GM21390 (cell line): ENCODE data around the gene NCKIPSD.

Experiments
- ATAC-seq: cut with Tn5 transposase; IDR thresholded peaks from one replicate; pipeline ENCODE4 v1.9.1; 2021; ENCODE audit not compliant: unreplicated experiment

NCKIPSD gene

GRCh38 chr3:48651771-48652170, 33.9 kb downstream of the NCKIPSD start:
- ATAC-seq: no peak

GRCh38 chr3:48650723-48651122, 35.0 kb downstream of the NCKIPSD start:
- ATAC-seq: no peak

- no peak for ATAC-seq
These were observed 37.4 kb downstream of the NCKIPSD start for GRCh38 chr3:48648188-48648850.

- no peak for ATAC-seq
These were observed 38.0 kb downstream of the NCKIPSD start for GRCh38 chr3:48647714-48648113.

GRCh38 chr3:48644898-48645760, 40.6 kb downstream of the NCKIPSD start:
- no peak for ATAC-seq

- ATAC-seq: no peak
These were observed 43.1 kb downstream of the NCKIPSD start for GRCh38 chr3:48642605-48643004.

- ATAC-seq: no peak
These were observed 44.3 kb downstream of the NCKIPSD start for GRCh38 chr3:48641396-48641795.

GRCh38 chr3:48639944-48640606, 45.6 kb downstream of the NCKIPSD start:
- no peak for ATAC-seq

- ATAC-seq: no peak
These were observed 48.4 kb downstream of the NCKIPSD start for GRCh38 chr3:48637305-48637704.

- no peak for ATAC-seq
These were observed 49.5 kb downstream of the NCKIPSD start for GRCh38 chr3:48636149-48636655.

GRCh38 chr3:48635222-48636021, 50.3 kb downstream of the NCKIPSD start, which contains the start of gene SLC26A6:
Gene SLC26A6, minus strand, starts transcription at chr3:48635461. Its CDS starts 68 bp downstream, at chr3:48635393.
- ATAC-seq: peak; percentile 85

GRCh38 chr3:48634661-48635221, 51.0 kb downstream of the NCKIPSD start:
- ATAC-seq: peak; percentile 15

- ATAC-seq: no peak
These were observed 52.0 kb downstream of the NCKIPSD start for GRCh38 chr3:48633743-48634142.

GRCh38 chr3:48633256-48633655, 52.5 kb downstream of the NCKIPSD start:
- ATAC-seq: no peak

GRCh38 chr3:48631516-48632448, 53.9 kb downstream of the NCKIPSD start:
- ATAC-seq: no peak

GRCh38 chr3:48630833-48631232, 54.9 kb downstream of the NCKIPSD start:
- ATAC-seq: no peak

GRCh38 chr3:48630407-48630806, 55.3 kb downstream of the NCKIPSD start:
- ATAC-seq: no peak

- no peak for ATAC-seq
These were observed 55.8 kb downstream of the NCKIPSD start for GRCh38 chr3:48629894-48630293.
